Activated B cell treated with CpG ODN at 0.5 μM for 24 hours (primary cell): ENCODE results near the gene PRDM16. TPM values are rescaled to one million over a fixed set of nuclear protein-coding genes. Genes with fewer than 3 reads are reported as not detected.

Experiments
- ATAC-seq: fragments of 200-7000 bp; cut with Tn5 transposase; one replicate; pipeline ENCODE4 v1.10.0; 2021; ENCODE audit warnings: low read depth, mild to moderate bottlenecking, moderate library complexity
- CTCF ChIA-PET: fragments of 350-600 bp; sonication (Branson Sonifier 250); formaldehyde crosslinking; loops from one replicate; lab custom pipeline; 2021; ENCODE audit warnings: antibody characterized with exemption; lab: Charles Lee
- POLR2A ChIA-PET: fragments of 350-600 bp; sonication (Branson Sonifier 250); formaldehyde crosslinking; loops from one replicate; lab custom pipeline; 2021; ENCODE audit warnings: antibody characterized with exemption; lab: Charles Lee
- DNase-seq: peaks from one replicate; pipeline ENCODE4 v3.0.0; 2022
- H3K27ac Mint-ChIP-seq: one replicate; pipeline ENCODE4 v1.8.0; 2020; ENCODE audit warnings: mixed read lengths
- H3K27me3 Mint-ChIP-seq: one replicate; pipeline ENCODE4 v1.8.0; 2021; ENCODE audit warnings: mixed read lengths
- H3K36me3 Mint-ChIP-seq: one replicate; pipeline ENCODE4 v1.8.0; 2021; ENCODE audit warnings: low read depth, mixed read lengths
- H3K4me1 Mint-ChIP-seq: one replicate; pipeline ENCODE4 v1.8.0; 2021; ENCODE audit warnings: mixed read lengths
- H3K4me3 Mint-ChIP-seq: one replicate; pipeline ENCODE4 v1.8.0; 2020; ENCODE audit warnings: mild to moderate bottlenecking, mixed read lengths
- H3K9me3 Mint-ChIP-seq: one replicate; pipeline ENCODE4 v1.8.0; 2020; ENCODE audit warnings: mixed read lengths
- CTCF ChIP-seq: fragments of 200-600 bp; IDR thresholded peaks from one replicate; pipeline ENCODE4 v1.8.0; 2022; ENCODE audit warnings: antibody characterized with exemption, mild to moderate bottlenecking
- intact Hi-C: fragments of 100-400 bp; cut with micrococcal nuclease; formaldehyde crosslinking; loops from one replicate; pipeline ENCODE4 v1.15.1; 2024
- total RNA-seq: library from RNA; stranded (reverse); gene quantifications from 2 replicates; pipeline ENCODE4 v1.2.3, GENCODE V29; 2022

The PRDM16 gene
- total RNA-seq, 1 donor from 2014 or later = not detected

- no peaks in the 10 kb centered on the region for H3K9me3 Mint-ChIP-seq
- DNase-seq (no peak), ATAC-seq (no peak)
- no peak overlapping the region for H3K4me3 Mint-ChIP-seq
- TF ChIP-seq CTCF = no peak
- H3K27me3 Mint-ChIP-seq = peaks cover 9% of the 10 kb centered on the region
- H3K36me3 Mint-ChIP-seq = no peaks in the 10 kb centered on the region
- POLR2A ChIA-PET = no interaction called here
- no peak overlapping the region for H3K27ac Mint-ChIP-seq
- CTCF ChIA-PET = no interaction called here
- H3K4me1 Mint-ChIP-seq = no peaks in the 10 kb centered on the region
- intact Hi-C loops = no loop called here
Observed at GRCh38 chr1:3436451-3436850, 367.4 kb downstream of the PRDM16 start.

- no peaks in the 10 kb centered on the region for H3K9me3 Mint-ChIP-seq
- peaks cover 10% of the 10 kb centered on the region for H3K27me3 Mint-ChIP-seq
- no peak for TF ChIP-seq CTCF
- no peaks in the 10 kb centered on the region for H3K4me1 Mint-ChIP-seq
- no peak overlapping the region for H3K27ac Mint-ChIP-seq
- CTCF ChIA-PET = no interaction called here
- H3K4me3 Mint-ChIP-seq = no peak overlapping the region
- ATAC-seq (no peak), DNase-seq (no peak)
- no peaks in the 10 kb centered on the region for H3K36me3 Mint-ChIP-seq
- intact Hi-C loops = no loop called here
- POLR2A ChIA-PET = no interaction called here
Observed at GRCh38 chr1:3436901-3437300, 367.9 kb downstream of the PRDM16 start.

GRCh38 chr1:3438661-3439180, 369.7 kb downstream of the PRDM16 start:
- intact Hi-C loops = no loop called here
- H3K27ac Mint-ChIP-seq = no peak overlapping the region
- ATAC-seq = no peak
- ChIA-PET CTCF (no interaction called here), POLR2A (no interaction called here)
- DNase-seq = no peak
- no peak overlapping the region for H3K4me3 Mint-ChIP-seq
- H3K36me3 Mint-ChIP-seq = no peaks in the 10 kb centered on the region
- H3K9me3 Mint-ChIP-seq = no peaks in the 10 kb centered on the region
- no peaks in the 10 kb centered on the region for H3K4me1 Mint-ChIP-seq
- no peak for TF ChIP-seq CTCF
- peaks cover 10% of the 10 kb centered on the region for H3K27me3 Mint-ChIP-seq

GRCh38 chr1:3439346-3440299, 370.6 kb downstream of the PRDM16 start:
- no peak for TF ChIP-seq CTCF
- H3K27me3 Mint-ChIP-seq = peaks cover 13% of the 10 kb centered on the region

GRCh38 chr1:3440300-3440681, 371.3 kb downstream of the PRDM16 start:
- DNase-seq (no peak), ATAC-seq (no peak)
- no peaks in the 10 kb centered on the region for H3K9me3 Mint-ChIP-seq
- H3K27ac Mint-ChIP-seq = no peak overlapping the region
- intact Hi-C loops = no loop called here
- H3K4me1 Mint-ChIP-seq = no peaks in the 10 kb centered on the region
- no peak for TF ChIP-seq CTCF
- no peak overlapping the region for H3K4me3 Mint-ChIP-seq
- no peaks in the 10 kb centered on the region for H3K36me3 Mint-ChIP-seq
- POLR2A ChIA-PET = no interaction called here
- peaks cover 13% of the 10 kb centered on the region for H3K27me3 Mint-ChIP-seq
- CTCF ChIA-PET = no interaction called here

More at GRCh38 chr1:3439346-3440299, 370.6 kb downstream of the PRDM16 start:
- Mint-ChIP-seq H3K27ac (no peak overlapping the region), H3K4me3 (no peak overlapping the region), H3K36me3 (no peaks in the 10 kb centered on the region), H3K9me3 (no peaks in the 10 kb centered on the region), H3K4me1 (no peaks in the 10 kb centered on the region)
- ChIA-PET POLR2A (no interaction called here), CTCF (no interaction called here)
- intact Hi-C loops = no loop called here
- ATAC-seq (no peak), DNase-seq (no peak)
